Activated effector memory CD4-positive, alpha-beta T cell treated with Interleukin-2 at 50 U/mL for 16 hours (primary cell): ENCODE results near the gene IRF2BP2.

Source experiments
- DNase-seq: peaks from one replicate; pipeline ENCODE4 v3.0.0-alpha.2; 2020

Gene IRF2BP2

DNA sequence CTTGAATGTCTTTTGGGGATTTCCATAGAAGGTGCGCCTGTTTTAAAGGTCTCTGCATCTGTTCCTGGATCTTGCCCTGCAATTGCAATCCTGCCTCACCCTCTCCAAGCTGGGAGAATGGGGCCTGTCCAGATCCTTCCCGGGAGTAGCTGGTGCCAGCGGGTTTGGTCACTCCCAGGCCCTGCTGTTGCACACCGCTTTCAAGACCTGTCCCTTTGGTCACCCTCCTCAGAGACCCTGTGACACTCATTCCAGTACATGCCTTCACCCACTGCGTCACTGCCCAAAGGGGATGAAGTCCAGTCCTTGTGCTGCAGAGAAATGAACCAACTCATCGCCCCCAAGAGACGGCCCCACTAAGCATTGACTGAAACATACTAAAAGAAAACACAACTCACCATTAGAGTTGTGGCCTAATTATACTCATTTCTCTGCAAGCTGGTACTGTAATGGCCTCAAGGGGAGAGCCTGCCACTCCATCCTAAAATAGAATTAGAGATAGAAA is 1.9 kb upstream of the IRF2BP2 start:
- no peak for DNase-seq

DNA sequence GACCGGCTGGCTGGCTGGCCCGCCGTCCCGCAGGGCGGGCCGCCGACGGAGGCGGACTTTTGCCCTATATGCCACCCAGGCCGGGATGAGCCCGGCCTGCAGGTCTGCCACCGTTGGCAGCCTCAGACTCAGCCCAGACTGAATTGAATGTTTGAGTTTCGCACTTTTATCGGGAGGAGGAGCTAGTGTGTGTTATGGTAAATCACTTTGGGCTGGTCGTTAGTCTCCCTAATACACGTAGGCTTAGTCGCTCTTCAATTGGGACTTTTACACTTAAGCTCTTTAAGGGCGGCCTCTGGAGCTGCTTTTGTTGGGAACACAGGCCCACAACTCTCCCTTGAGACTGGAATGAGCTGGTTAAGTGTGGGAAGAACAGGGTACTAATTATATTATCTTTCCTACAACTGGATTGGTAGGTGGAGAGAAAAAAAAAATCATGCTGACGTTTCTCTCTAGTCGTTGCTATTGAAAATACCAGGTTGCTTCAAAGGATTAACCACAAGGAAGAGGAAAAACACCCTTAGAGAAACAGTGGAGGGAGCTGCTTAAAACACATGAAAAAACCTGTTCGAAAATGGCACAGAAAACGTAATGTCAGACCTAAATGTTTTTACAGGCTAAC is 1.4 kb upstream of the IRF2BP2 start:
- no peak for DNase-seq

DNA sequence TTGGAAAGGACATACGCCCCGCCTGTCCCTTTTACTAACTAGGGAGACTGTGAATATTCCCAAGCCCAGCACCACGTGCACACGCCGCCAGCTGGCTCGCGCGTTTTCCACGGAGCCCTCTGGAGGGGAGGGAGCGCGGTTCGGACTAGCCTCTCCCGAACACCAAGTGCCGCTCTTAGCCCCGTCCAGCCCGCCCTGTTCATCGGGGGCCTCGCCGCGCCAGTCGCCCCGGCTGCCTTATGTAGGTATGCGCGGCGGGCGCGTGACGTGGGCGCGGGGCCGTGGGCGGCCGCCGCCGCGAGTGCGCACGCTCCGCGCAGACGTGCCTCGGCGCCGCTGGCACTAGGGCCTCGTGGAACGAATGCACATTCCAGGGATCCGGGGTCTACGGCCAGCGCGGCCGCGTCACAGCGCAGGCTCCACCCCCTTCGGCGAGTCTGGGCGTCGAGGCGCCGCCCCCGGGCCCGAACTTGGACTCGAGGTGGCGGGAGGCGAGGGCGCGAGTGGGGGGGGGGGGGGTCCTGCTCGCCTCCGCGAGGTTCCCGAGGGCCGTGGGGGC is 767 bp upstream of the IRF2BP2 start:
- DNase-seq: peak; percentile 79

DNA sequence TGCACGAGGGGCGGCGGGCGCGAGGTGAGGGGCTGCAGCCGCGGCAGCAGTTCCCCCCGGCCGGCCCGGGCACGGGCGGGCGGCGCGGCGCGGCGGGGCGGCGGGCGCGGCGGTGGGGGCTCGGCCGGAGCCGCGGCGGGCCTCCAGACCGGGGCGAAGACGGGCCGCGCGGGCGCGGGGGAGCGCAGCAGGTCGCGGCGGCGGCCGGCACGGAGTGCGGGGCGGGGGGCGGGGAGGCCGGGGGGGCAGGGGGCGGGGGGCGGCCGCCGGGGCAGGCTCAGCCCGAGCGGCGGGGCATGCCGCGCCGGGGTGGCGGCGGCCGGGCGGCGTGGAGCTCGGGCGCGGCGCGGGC is 311 bp downstream of the IRF2BP2 start:
- no peak for DNase-seq

- DNase-seq: peak; percentile 54
Measured at GRCh38 chr1:234608911-234609690, 877 bp downstream of the IRF2BP2 start.

- peak; percentile 74 for DNase-seq
Measured at GRCh38 chr1:234608025-234608910, 1.7 kb downstream of the IRF2BP2 start.

- no peak for DNase-seq
Measured at GRCh38 chr1:234607109-234608024, 2.6 kb downstream of the IRF2BP2 start.

DNA sequence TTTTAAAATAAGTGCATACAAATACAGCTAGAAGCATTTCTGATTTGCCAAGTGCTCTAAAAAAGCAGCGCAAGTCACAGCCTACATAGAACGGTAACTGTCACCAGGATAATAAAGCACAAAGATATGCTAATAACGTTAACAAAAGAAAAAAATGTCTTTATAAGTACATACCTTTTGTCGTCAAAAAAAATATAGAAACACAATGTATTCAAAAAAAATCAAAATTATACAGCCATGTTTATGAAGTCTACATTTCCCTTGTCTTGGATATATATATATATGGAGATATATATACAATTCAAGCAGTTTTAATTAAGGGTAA is 3.2 kb downstream of the IRF2BP2 start:
- DNase-seq: no peak

GRCh38 chr1:234605983-234606783 is 3.8 kb downstream of the IRF2BP2 start:
- DNase-seq: peak; percentile 21

DNA sequence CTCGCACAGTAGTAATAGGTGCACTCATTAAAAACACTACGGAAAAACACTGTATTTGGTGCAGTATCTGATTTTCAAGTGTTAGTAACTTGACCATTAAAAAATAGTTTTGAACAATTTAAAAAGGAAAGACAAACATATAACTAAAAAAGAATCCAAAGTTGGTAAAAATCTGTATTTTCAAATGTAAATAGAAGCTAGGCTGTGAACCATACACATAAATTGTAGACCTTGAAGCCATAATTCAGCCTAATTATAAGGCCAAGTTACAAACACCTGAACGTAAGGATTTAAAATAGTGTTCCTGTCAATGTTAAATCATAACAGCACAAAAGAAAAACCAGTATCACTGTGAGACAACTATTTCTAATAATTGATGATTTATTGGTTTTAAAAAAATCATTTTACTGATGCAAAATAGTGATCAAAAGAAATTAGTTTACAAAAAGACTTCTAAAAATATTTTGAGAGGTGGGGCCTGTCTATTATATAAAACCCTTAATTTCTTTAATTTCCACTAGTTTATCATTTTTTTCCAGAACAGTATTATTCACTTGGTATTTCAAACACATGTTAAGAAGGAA is 4.5 kb downstream of the IRF2BP2 start:
- DNase-seq: no peak

DNA sequence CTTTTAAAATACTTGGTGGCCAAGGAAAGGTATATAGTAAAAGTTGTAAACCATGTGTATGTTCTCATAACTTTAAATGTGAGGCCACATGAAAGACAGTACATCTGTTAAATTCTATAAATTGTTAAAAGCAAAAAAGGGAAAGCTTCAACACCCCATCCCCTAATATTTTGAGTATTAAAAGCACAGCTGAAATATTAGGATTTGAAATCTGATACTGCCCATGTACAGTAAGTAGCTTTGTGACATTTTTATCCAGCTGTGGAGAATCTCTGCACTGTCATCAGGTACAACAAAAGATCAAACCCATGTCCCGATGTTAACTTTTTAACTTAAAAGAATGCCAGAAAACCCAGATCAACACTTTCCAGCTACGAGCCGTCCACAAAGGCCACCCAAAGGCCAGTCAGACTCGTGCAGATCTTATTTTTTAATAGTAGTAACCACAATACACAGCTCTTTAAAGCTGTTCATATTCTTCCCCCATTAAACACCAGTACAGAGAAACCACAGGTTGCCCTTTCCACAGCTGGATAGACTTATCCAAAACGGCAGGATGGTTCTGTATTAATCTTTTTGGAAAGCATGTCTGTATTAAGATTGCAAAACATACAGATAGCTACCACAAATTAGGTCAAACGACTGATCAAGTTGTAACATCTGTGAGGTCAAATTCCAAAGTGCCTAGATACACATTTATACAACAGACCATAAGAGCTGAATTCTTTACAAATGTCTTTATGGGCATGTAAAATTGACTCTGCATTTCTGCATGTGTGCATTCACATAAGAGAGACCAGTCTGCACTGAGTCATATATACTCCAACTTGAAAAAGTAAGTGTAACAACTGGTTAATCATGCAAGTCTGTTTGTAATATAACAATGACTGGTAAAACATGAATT is 5.2 kb downstream of the IRF2BP2 start:
- DNase-seq: no peak

- DNase-seq: no peak
Measured at GRCh38 chr1:234603221-234604204, 6.5 kb downstream of the IRF2BP2 start.

GRCh38 chr1:234602334-234603220 is 7.4 kb downstream of the IRF2BP2 start:
- no peak for DNase-seq

- no peak for DNase-seq
Measured at GRCh38 chr1:234601301-234602017, 8.5 kb downstream of the IRF2BP2 start.

- no peak for DNase-seq
Measured at GRCh38 chr1:234600418-234601281, 9.3 kb downstream of the IRF2BP2 start.
